Measurements from ENCODE around the gene ATG14. TPM values are rescaled to one million over a fixed set of nuclear protein-coding genes. Genes with fewer than 3 reads are reported as not detected.
"Not testable (repeated sequence)": the region's sequence is repeated elsewhere in the genome, so short reads cannot be mapped to it uniquely, and the experiment has no call there.

ATG14 gene
- total RNA-seq, 1 donor = 33.0 TPM

GRCh38 chr14:55441286-55441685 is 29.7 kb upstream of the ATG14 start:
- Histone ChIP-seq H3K27me3 (ENCODE audit: insufficient read depth, low read length) (peaks cover 5% of the 10 kb centered on the region), H3K4me1 (ENCODE audit: insufficient read depth, low read length) (no peaks in the 10 kb centered on the region), H3K9me3 (ENCODE audit: low read depth, low read length) (no peaks in the 10 kb centered on the region), H3K4me3 (ENCODE audit: low read length) (no peak overlapping the region)

DNA sequence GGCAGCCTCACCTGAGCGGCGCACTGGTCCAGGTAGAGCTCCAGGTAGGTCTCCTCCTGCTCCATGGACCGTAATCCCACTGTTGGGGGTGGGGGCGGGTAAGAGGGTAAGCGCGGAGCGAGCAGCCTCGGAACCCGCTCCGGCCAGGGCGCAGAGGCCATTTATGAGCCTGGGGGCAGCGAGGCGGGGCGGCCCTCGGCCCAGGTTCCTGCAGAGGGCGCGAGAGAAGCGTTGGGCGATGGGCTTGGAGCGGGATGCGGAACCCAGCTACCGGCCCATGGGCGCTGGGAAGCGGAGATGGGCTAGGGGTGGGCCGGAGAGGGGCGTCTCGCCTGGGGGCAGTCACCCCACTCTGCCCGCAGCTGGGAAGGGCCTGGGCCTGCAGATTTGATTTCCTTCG is 28.8 kb upstream of the ATG14 start, which contains the start of gene TBPL2:
Gene TBPL2 (minus strand): TSS at position 232 of the 400 bp plus-strand sequence. CDS start 167 bp downstream, at position 65.
- Histone ChIP-seq H3K27me3 (ENCODE audit: insufficient read depth, low read length) (peaks cover 5% of the 10 kb centered on the region), H3K9me3 (ENCODE audit: low read depth, low read length) (no peaks in the 10 kb centered on the region), H3K4me1 (ENCODE audit: insufficient read depth, low read length) (no peaks in the 10 kb centered on the region), H3K4me3 (ENCODE audit: low read length) (no peak within 1 kb of the TSS)

- Histone ChIP-seq H3K9me3 (ENCODE audit: low read depth, low read length) (no peaks in the 10 kb centered on the region), H3K4me1 (ENCODE audit: insufficient read depth, low read length) (peaks cover 11% of the 10 kb centered on the region), H3K4me3 (ENCODE audit: low read length) (no peak overlapping the region), H3K27me3 (ENCODE audit: insufficient read depth, low read length) (peaks cover 9% of the 10 kb centered on the region)
These were observed 26.5 kb upstream of the ATG14 start for GRCh38 chr14:55438066-55438683.

DNA sequence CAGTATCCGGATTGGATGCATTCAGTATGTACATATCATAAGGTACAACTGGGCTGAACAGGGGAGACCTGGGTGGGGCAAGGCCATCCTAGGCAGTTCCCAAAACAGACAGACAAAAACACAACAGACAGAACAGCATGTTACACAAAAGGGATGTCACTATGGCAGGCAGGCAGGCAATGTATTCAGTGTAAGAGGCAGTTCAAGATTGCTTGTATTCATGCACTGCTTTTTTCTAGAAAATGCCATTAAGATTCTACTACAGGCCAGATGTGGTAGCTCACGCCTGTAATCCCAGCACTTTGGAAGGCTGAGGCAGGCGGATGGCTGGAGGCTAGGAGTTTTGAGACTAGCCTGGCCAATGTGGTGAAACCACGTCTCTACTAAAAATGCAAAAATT is 25.3 kb upstream of the ATG14 start:
- Histone ChIP-seq H3K27me3 (ENCODE audit: insufficient read depth, low read length) (peaks cover 9% of the 10 kb centered on the region), H3K4me3 (ENCODE audit: low read length) (no peak overlapping the region), H3K9me3 (ENCODE audit: low read depth, low read length) (no peaks in the 10 kb centered on the region), H3K4me1 (ENCODE audit: insufficient read depth, low read length) (peaks cover 11% of the 10 kb centered on the region)

- H3K4me3 ChIP-seq (ENCODE audit: low read length) = no peak overlapping the region
- H3K9me3 ChIP-seq (ENCODE audit: low read depth, low read length) = no peaks in the 10 kb centered on the region
- peaks cover 9% of the 10 kb centered on the region for H3K27me3 ChIP-seq (ENCODE audit: insufficient read depth, low read length)
- peaks cover 11% of the 10 kb centered on the region for H3K4me1 ChIP-seq (ENCODE audit: insufficient read depth, low read length)
These were observed 24.9 kb upstream of the ATG14 start for GRCh38 chr14:55436519-55436918.

- peaks cover 9% of the 10 kb centered on the region for H3K27me3 ChIP-seq (ENCODE audit: insufficient read depth, low read length)
- H3K9me3 ChIP-seq (ENCODE audit: low read depth, low read length) = no peaks in the 10 kb centered on the region
- H3K4me1 ChIP-seq (ENCODE audit: insufficient read depth, low read length) = peaks cover 11% of the 10 kb centered on the region
- H3K4me3 ChIP-seq (ENCODE audit: low read length) = no peak overlapping the region
These were observed 23.2 kb upstream of the ATG14 start for GRCh38 chr14:55434805-55435174.

DNA sequence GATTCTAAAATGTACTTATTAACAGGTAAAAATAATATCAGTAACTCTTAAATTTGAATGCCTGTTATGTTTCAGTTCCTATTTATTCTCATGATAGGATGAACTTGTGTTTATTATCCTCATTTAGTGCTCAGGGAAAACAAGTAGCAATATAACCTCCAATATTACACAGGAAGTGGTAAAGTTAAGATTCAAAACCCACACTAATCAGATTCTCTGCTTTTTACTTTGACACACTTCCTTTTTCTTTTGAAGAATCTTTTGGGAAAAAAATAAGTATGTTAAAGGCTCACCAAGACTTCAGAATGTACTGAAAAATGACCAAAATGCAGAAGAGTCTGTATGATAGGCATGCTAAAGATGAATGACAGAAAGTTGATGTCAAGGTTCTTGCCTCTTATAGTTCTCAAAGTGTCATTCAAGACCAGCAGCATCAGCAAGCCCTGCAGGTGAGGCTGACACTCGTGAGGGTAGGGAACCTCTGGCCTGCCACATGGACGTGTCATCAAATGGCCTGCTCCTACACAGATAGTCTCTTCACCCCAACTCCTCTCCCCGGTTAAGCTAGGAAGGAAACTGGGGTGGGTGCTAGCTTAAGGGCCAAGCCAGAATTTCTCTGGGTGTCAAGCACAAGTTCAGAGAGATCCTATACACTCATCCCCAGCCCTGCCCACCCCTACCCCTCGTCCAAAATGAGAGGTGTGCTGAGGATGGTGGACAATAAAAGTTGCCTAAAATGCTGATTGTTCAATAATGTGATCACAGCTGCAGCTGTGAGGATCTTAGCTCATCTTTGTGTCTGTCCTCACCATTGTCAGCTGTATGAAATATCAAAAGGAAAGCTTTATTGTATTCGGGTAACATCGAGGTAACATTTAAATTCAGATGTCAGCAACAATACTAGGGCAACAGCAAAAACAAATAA is 22.5 kb upstream of the ATG14 start:
- no peaks in the 10 kb centered on the region for H3K9me3 ChIP-seq (ENCODE audit: low read depth, low read length)
- peaks cover 9% of the 10 kb centered on the region for H3K27me3 ChIP-seq (ENCODE audit: insufficient read depth, low read length)
- H3K4me3 ChIP-seq (ENCODE audit: low read length) = no peak overlapping the region
- H3K4me1 ChIP-seq (ENCODE audit: insufficient read depth, low read length) = peaks cover 11% of the 10 kb centered on the region

DNA sequence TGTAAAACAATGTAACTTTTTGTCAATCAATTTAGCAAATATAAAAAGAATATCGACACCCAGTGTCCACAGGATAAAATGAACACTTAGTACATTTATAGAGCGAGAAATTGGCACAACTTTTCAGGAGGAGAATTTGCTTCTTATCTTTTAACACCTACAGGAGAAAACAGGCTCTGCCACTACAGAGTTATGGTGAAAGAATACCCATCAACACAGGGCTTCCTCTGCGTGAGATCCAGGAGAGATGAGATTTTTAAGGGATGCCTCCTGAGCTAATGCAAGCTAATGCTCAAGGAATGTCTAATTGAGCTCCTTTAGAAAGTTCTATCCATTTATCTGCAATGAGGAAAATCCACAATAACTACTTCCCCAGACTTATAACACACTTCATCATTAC is 21.0 kb upstream of the ATG14 start:
- Histone ChIP-seq H3K27me3 (ENCODE audit: insufficient read depth, low read length) (peaks cover 9% of the 10 kb centered on the region), H3K4me3 (ENCODE audit: low read length) (no peak overlapping the region), H3K4me1 (ENCODE audit: insufficient read depth, low read length) (peaks cover 11% of the 10 kb centered on the region), H3K9me3 (ENCODE audit: low read depth, low read length) (no peaks in the 10 kb centered on the region)

- Histone ChIP-seq H3K4me1 (ENCODE audit: insufficient read depth, low read length) (peaks cover 11% of the 10 kb centered on the region), H3K9me3 (ENCODE audit: low read depth, low read length) (no peaks in the 10 kb centered on the region), H3K27me3 (ENCODE audit: insufficient read depth, low read length) (peaks cover 4% of the 10 kb centered on the region), H3K4me3 (ENCODE audit: low read length) (no peak overlapping the region)
These were observed 18.5 kb upstream of the ATG14 start for GRCh38 chr14:55430024-55430690.

- H3K27me3 ChIP-seq (ENCODE audit: insufficient read depth, low read length) = no peaks in the 10 kb centered on the region
- no peak overlapping the region for H3K4me3 ChIP-seq (ENCODE audit: low read length)
- H3K9me3 ChIP-seq (ENCODE audit: low read depth, low read length) = no peaks in the 10 kb centered on the region
- no peaks in the 10 kb centered on the region for H3K4me1 ChIP-seq (ENCODE audit: insufficient read depth, low read length)
These were observed 15.8 kb upstream of the ATG14 start for GRCh38 chr14:55427439-55427838.

- no peaks in the 10 kb centered on the region for H3K4me1 ChIP-seq (ENCODE audit: insufficient read depth, low read length)
- no peak overlapping the region for H3K4me3 ChIP-seq (ENCODE audit: low read length)
- H3K27me3 ChIP-seq (ENCODE audit: insufficient read depth, low read length) = no peaks in the 10 kb centered on the region
- no peaks in the 10 kb centered on the region for H3K9me3 ChIP-seq (ENCODE audit: low read depth, low read length)
These were observed 15.3 kb upstream of the ATG14 start for GRCh38 chr14:55426891-55427290.

DNA sequence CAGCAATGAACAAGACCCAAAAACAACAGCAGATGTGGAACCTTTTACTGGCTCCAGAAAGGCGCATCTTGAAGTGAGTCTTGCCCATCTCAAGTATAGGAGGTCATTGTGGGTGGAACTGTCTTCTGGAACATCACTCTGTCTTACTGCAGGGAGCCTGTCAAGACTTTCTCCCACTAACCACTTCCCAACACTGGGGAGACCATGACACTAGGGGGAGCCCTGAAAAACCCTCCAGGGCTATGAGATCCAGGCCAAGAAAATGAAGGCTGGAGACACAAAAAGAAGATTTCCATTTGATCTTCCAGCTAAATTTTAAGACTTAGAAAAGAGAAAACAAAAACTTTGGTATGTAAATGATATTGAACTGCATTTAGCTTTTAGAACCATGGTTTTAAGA is 13.5 kb upstream of the ATG14 start:
- Histone ChIP-seq H3K4me3 (ENCODE audit: low read length) (no peak overlapping the region), H3K4me1 (ENCODE audit: insufficient read depth, low read length) (no peaks in the 10 kb centered on the region), H3K27me3 (ENCODE audit: insufficient read depth, low read length) (no peaks in the 10 kb centered on the region), H3K9me3 (ENCODE audit: low read depth, low read length) (no peaks in the 10 kb centered on the region)

- H3K27me3 ChIP-seq (ENCODE audit: insufficient read depth, low read length) = no peaks in the 10 kb centered on the region
- no peak overlapping the region for H3K4me3 ChIP-seq (ENCODE audit: low read length)
- H3K4me1 ChIP-seq (ENCODE audit: insufficient read depth, low read length) = no peaks in the 10 kb centered on the region
- no peaks in the 10 kb centered on the region for H3K9me3 ChIP-seq (ENCODE audit: low read depth, low read length)
These were observed 12.3 kb upstream of the ATG14 start for GRCh38 chr14:55423969-55424368.

GRCh38 chr14:55422338-55422737 is 10.7 kb upstream of the ATG14 start:
- H3K27me3 ChIP-seq (ENCODE audit: insufficient read depth, low read length); H3K4me3 ChIP-seq (ENCODE audit: low read length): not testable (repeated sequence)

GRCh38 chr14:55419663-55420062 is 8.0 kb upstream of the ATG14 start:
- Histone ChIP-seq H3K27me3 (ENCODE audit: insufficient read depth, low read length) (no peaks in the 10 kb centered on the region), H3K9me3 (ENCODE audit: low read depth, low read length) (no peaks in the 10 kb centered on the region), H3K4me1 (ENCODE audit: insufficient read depth, low read length) (no peaks in the 10 kb centered on the region), H3K4me3 (ENCODE audit: low read length) (no peak overlapping the region)

More at GRCh38 chr14:55422338-55422737, 10.7 kb upstream of the ATG14 start:
- H3K9me3 ChIP-seq (ENCODE audit: low read depth, low read length); H3K4me1 ChIP-seq (ENCODE audit: insufficient read depth, low read length): not testable (repeated sequence)
